ENCODE results near the gene TRPC5OS. TPM values are rescaled to one million over a fixed set of nuclear protein-coding genes. Genes with fewer than 3 reads are reported as not detected.

Gene TRPC5OS
- total RNA-seq, 2 donors from 2014 or later: not detected

DNA sequence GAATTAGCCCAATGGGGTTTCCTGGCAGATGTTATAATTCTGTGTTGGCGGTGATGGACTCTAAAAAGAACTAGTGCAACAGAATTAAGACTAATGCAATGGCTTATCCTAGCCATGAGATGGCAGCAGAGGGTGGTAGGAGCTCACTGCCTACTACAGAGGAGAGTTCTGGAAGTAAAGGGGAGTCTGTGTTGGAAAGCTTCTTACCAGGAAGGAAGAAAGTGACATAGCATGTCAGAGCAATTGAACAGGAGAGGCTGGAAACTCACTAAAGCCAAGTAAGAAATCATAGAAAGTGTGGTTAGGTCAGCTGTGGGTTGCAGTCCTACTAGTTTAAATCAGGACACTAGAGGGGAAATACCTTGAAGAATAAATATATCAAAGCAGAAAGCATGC, 6.3 kb upstream of the TRPC5OS start:
- Mint-ChIP-seq H3K36me3 (ENCODE audit: low read depth) (no peaks in the 10 kb centered on the region), H3K4me3 (no peak overlapping the region), H3K27me3 (peaks cover 10% of the 10 kb centered on the region), H3K27ac (no peak overlapping the region), H3K4me1 (no peaks in the 10 kb centered on the region)
- peak; percentile 49 for ATAC-seq
- no peaks in the 10 kb centered on the region for H3K9me3 ChIP-seq (ENCODE audit: control insufficient read depth, low read length, poor library complexity, severe bottlenecking)
- DNase-seq: no peak

DNA sequence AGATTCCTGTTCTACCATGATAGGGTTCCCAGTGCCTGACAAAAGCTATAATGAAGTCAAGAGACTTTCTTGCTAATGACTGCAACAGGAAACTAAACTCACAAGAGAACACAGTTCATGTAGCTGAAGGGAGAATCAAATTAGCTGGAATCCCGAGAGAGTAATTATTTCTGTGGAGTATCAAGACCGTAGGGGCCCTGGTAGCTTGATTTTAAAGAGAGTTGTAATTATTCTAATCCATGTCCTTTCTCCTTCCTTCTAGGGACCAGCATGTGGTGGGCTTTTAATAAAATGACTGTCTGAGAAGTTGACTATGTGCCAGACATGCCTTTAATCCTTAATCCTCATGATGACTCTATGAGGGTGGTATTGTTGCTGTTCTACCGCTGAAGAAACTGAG, 1.7 kb upstream of the TRPC5OS start:
- no peaks in the 10 kb centered on the region for H3K27me3 Mint-ChIP-seq
- DNase-seq (no peak), ATAC-seq (no peak)
- H3K9me3 ChIP-seq (ENCODE audit: control insufficient read depth, low read length, poor library complexity, severe bottlenecking): no peaks in the 10 kb centered on the region
- no peaks in the 10 kb centered on the region for H3K36me3 Mint-ChIP-seq (ENCODE audit: low read depth)
- no peaks in the 10 kb centered on the region for H3K4me1 Mint-ChIP-seq
- no peak overlapping the region for H3K4me3 Mint-ChIP-seq
- no peak overlapping the region for H3K27ac Mint-ChIP-seq

DNA sequence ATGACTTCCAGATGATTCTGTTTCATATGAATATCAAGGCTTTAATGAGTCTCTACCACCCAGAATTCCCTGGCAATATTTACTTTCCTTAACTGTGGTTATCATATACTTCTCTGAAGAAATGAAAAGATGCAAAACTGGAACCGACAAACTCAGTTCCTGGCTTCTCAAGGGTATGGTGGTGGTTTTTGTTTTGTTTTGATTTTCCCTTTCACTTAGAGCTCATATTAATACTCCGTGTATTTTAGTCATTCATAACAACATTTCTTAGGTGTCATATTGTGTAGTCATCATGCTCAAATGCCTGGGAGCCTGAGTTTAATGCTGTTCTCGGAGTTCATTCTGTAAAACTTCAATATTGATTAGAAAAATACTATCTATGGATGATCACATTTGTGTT, 665 bp downstream of the TRPC5OS start:
- no peaks in the 10 kb centered on the region for H3K4me1 Mint-ChIP-seq
- ATAC-seq: no peak
- H3K27ac Mint-ChIP-seq: no peak overlapping the region
- H3K27me3 Mint-ChIP-seq: no peaks in the 10 kb centered on the region
- no peak for DNase-seq
- no peak overlapping the region for H3K4me3 Mint-ChIP-seq
- no peaks in the 10 kb centered on the region for H3K9me3 ChIP-seq (ENCODE audit: control insufficient read depth, low read length, poor library complexity, severe bottlenecking)
- H3K36me3 Mint-ChIP-seq (ENCODE audit: low read depth): no peaks in the 10 kb centered on the region

DNA sequence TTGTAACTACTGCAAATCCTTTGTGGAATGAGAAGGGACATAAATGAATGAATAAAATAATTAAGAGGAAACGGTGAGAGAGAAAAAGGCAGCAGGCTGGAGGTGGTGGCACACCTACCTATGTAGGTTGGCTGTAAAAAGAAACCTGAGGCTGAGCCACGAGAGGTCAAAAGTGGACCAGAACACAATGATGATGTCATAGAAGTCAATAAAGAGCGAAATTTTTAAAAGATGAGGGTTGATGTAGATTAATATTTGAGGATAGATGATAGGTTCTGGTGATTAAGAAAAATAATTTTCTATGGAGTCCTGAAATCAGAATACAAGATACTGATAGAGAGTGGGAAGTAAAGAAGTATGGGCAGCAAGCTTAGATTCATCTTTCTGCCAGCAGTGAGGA, 1.7 kb downstream of the TRPC5OS start:
- Mint-ChIP-seq H3K27me3 (no peaks in the 10 kb centered on the region), H3K36me3 (ENCODE audit: low read depth) (no peaks in the 10 kb centered on the region)

DNA sequence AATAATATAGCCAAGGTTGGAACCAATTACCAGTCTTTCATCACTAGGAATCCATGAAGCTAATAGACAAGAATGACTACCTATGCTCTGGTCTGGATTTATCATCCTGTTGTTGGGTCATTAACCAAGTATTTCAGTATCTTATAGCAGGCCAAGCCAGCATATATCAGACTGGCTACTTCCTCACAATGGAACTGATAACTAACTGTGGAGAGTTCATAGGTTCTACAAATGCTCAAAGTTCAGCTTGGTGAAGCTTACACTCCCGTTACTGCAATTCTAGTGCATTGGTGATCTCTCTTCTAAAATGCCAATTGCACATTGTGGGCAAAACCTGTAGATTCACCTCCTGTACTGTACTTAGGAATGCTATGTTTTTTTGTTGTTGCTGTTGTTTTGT, 4.8 kb downstream of the TRPC5OS start:
- no peaks in the 10 kb centered on the region for H3K4me1 Mint-ChIP-seq
- no peak for ATAC-seq
- no peak overlapping the region for H3K4me3 Mint-ChIP-seq
- no peak for DNase-seq
- H3K36me3 Mint-ChIP-seq (ENCODE audit: low read depth): no peaks in the 10 kb centered on the region
- H3K27ac Mint-ChIP-seq: no peak overlapping the region
- H3K27me3 Mint-ChIP-seq: no peaks in the 10 kb centered on the region
- H3K9me3 ChIP-seq (ENCODE audit: control insufficient read depth, low read length, poor library complexity, severe bottlenecking): no peaks in the 10 kb centered on the region

More for the DNA sequence above, 1.7 kb downstream of the TRPC5OS start:
- ATAC-seq (no peak), DNase-seq (no peak)
- H3K9me3 ChIP-seq (ENCODE audit: control insufficient read depth, low read length, poor library complexity, severe bottlenecking): no peaks in the 10 kb centered on the region
- Mint-ChIP-seq H3K4me1 (no peaks in the 10 kb centered on the region), H3K4me3 (no peak overlapping the region), H3K27ac (no peak overlapping the region)

DNA sequence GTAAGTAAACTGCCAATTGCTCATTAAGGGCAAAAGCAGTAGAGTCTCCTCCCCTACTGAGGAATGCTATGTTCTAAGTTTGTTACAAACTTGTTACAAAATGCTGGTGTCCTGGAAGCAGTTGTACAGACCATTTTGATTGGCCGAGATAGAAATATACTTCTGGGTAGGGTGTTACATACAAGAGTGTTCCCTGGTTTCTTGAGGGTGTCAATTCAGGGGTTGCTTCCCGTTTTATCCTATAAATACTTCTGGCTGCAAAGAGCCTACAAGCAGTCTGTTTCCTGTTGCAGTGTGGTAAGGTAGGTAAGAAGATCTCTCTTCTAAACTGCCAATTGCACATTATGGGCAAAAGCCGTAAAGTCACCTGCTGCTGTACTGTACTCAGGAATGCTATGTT, 5.7 kb downstream of the TRPC5OS start:
- ATAC-seq: no peak
- no peaks in the 10 kb centered on the region for H3K27me3 Mint-ChIP-seq
- no peak overlapping the region for H3K27ac Mint-ChIP-seq
- no peaks in the 10 kb centered on the region for H3K4me1 Mint-ChIP-seq
- no peaks in the 10 kb centered on the region for H3K36me3 Mint-ChIP-seq (ENCODE audit: low read depth)
- no peaks in the 10 kb centered on the region for H3K9me3 ChIP-seq (ENCODE audit: control insufficient read depth, low read length, poor library complexity, severe bottlenecking)
- no peak for DNase-seq
- no peak overlapping the region for H3K4me3 Mint-ChIP-seq

DNA sequence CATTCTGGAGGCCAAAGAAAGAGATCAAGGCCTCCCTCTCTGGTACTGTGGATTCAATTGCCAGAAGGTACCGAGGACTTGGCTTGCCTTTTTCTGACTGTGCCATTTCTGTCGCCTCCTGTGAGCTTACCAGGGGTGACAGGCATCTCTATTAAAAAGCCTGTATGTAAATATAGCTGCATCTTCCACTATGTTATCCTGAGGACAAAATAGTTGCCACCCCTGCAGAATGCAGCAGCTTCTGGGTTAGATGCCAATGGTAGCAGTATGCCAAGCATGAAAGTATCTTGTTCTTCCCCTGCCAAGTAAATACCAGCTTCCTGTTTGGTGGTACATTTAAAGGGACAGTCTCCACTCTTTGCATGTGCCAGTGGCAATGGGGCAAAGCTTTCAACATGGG, 10.7 kb downstream of the TRPC5OS start:
- DNase-seq: no peak
- H3K27ac Mint-ChIP-seq: no peak overlapping the region
- ATAC-seq: no peak
- H3K4me3 Mint-ChIP-seq: no peak overlapping the region
- H3K9me3 ChIP-seq (ENCODE audit: control insufficient read depth, low read length, poor library complexity, severe bottlenecking): no peaks in the 10 kb centered on the region
- H3K36me3 Mint-ChIP-seq (ENCODE audit: low read depth): no peaks in the 10 kb centered on the region
- no peaks in the 10 kb centered on the region for H3K27me3 Mint-ChIP-seq
- no peaks in the 10 kb centered on the region for H3K4me1 Mint-ChIP-seq

DNA sequence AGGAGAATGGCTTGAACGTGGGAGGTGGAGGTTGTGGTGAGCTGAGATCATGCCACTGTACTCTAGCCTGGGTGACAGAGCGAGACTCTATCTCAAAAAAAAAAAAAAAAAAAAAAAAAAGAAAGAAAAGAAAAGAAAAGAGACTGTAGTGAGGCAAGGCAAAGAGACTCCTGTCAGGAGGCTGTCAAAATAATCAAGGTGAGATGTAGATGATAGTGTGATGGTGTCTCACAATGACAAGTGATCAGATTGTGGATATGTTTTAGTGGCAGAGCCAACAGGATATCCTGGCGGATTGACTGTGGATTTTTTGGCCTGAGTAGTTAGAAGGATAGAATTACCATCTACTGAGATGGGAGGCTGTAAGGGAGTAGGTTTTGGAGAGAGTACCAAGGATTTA, 12.6 kb downstream of the TRPC5OS start:
- Mint-ChIP-seq H3K27me3 (no peaks in the 10 kb centered on the region), H3K27ac (no peak overlapping the region), H3K36me3 (ENCODE audit: low read depth) (no peaks in the 10 kb centered on the region), H3K4me1 (no peaks in the 10 kb centered on the region), H3K4me3 (no peak overlapping the region)
- no peak for DNase-seq
- ATAC-seq: no peak
- no peaks in the 10 kb centered on the region for H3K9me3 ChIP-seq (ENCODE audit: control insufficient read depth, low read length, poor library complexity, severe bottlenecking)

DNA sequence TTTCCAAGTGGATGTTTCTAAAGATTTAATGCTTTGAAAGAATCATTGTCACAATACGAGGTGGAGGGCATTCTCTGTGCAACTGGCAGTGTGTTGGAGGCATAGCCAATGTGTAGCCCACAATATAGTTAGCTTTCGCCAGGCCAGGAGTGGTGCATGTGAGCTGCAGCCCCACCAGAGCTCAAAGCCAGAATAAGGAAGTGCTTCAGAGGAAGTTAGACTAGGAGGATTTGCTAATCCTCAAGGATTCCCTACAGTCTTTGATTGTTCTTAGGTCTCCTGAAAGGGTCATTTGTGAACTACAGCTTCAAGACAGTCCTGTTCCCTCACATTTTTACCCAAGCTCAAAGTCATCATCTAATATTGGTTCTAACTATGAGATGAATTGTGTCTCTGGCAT, 16.4 kb downstream of the TRPC5OS start:
- no peaks in the 10 kb centered on the region for H3K27me3 Mint-ChIP-seq
- H3K36me3 Mint-ChIP-seq (ENCODE audit: low read depth): no peaks in the 10 kb centered on the region
- no peaks in the 10 kb centered on the region for H3K4me1 Mint-ChIP-seq
- DNase-seq (no peak), ATAC-seq (no peak)
- no peak overlapping the region for H3K4me3 Mint-ChIP-seq
- H3K9me3 ChIP-seq (ENCODE audit: control insufficient read depth, low read length, poor library complexity, severe bottlenecking): no peaks in the 10 kb centered on the region
- H3K27ac Mint-ChIP-seq: no peak overlapping the region

DNA sequence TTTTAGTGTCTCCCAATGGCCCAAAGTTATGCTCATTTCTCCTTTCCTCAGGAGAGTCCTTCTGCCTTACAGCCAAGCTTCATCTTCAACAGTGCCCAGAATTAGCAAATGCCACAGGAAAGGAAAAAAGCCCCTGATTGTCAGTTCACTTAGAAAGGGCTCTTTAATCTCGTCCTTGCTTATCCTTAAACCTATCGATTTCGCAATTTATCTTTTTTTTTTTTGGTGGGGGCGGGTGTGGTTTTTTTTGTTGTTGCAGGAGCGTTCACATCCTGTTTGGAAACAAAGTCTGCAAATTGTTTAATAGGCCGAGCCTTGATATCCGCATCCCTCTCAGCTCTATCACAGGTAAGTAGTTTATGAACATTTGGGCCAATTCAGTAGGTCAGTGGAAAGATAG, 20.2 kb downstream of the TRPC5OS start:
- DNase-seq (no peak), ATAC-seq (no peak)
- Mint-ChIP-seq H3K4me1 (no peaks in the 10 kb centered on the region), H3K4me3 (no peak overlapping the region), H3K27me3 (peaks cover 17% of the 10 kb centered on the region), H3K36me3 (ENCODE audit: low read depth) (no peaks in the 10 kb centered on the region), H3K27ac (no peak overlapping the region)
- H3K9me3 ChIP-seq (ENCODE audit: control insufficient read depth, low read length, poor library complexity, severe bottlenecking): no peaks in the 10 kb centered on the region

DNA sequence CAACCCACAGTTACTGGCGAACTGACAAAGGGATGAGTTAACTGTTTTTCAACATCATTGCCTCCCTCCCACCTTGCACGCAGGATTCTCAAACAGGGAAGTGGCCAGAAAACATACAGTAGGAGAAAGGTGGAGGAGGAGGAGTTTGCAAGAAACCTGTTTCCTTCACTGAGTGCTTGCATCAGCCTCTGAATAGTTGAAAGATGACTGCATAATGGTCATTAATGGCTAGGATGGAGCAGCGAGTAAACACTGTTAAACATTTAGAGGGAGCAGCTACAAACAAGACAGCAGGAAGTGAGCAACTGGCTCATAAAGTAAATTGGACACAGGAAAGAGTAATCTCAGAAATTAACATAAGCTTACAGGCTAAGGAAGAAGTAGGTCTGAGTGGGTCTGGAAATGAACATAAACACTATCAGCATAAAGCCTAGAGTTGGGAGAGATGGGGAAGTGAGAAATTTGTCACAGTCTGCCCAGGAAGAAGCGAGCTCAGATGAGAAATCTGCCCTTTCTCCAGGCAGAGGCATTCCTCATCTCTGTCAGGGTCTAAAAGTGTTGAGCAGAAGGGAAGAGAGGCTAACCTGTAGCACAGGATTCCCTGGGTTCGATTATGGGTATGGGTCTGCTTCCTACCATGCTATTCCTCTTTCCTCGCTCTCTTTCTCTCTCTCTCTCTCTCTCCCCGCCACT, 38.6 kb downstream of the TRPC5OS start:
- ATAC-seq: no peak
- H3K27me3 Mint-ChIP-seq: no peaks in the 10 kb centered on the region
- no peak overlapping the region for H3K27ac Mint-ChIP-seq
- no peaks in the 10 kb centered on the region for H3K36me3 Mint-ChIP-seq (ENCODE audit: low read depth)
- H3K9me3 ChIP-seq (ENCODE audit: control insufficient read depth, low read length, poor library complexity, severe bottlenecking): no peaks in the 10 kb centered on the region
- H3K4me1 Mint-ChIP-seq: no peaks in the 10 kb centered on the region
- DNase-seq: no peak
- H3K4me3 Mint-ChIP-seq: no peak overlapping the region

DNA sequence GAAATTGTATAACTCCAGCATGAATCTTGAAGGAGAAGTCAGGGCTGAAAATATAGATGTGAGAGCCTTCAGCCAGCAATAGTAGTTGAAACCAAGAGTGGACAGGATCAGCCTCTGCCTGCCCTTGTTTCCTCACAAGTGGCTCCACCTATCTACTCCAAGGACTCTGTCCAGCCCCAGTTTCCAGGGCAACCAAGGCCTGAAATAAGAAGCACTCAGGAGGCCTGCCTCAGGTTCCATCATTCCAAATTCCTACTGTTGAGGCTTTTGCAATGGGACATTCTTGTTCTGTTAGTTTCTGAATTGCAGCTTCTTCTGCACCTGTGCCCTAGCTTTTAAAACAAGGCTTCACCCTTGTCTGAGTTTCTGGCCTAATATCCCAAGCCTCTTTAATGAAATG, 41.6 kb downstream of the TRPC5OS start:
- Mint-ChIP-seq H3K27me3 (no peaks in the 10 kb centered on the region), H3K4me3 (no peak overlapping the region), H3K27ac (no peak overlapping the region), H3K4me1 (no peaks in the 10 kb centered on the region), H3K36me3 (ENCODE audit: low read depth) (no peaks in the 10 kb centered on the region)
- ATAC-seq (no peak), DNase-seq (no peak)
- H3K9me3 ChIP-seq (ENCODE audit: control insufficient read depth, low read length, poor library complexity, severe bottlenecking): no peaks in the 10 kb centered on the region

DNA sequence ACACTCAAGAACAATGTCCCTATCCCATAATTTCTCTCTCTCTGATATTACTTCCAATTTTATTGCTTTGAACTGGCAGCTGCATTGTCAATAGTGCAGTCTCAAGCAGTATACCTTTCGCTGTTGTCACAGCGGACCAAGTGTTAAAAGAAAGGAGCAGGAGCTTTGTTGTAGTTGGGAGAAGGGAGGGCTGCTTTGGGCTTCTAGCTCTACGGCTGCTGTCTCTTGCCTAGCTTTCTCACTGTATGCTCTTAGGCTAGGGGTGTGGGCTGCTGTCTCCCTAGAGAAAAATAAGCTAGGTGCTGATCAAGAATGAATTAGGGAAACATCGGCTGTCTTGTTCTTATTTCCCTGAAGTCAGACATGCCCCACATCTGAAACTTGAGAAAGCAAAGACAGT, 52.5 kb downstream of the TRPC5OS start:
- Mint-ChIP-seq H3K36me3 (ENCODE audit: low read depth) (no peaks in the 10 kb centered on the region), H3K27ac (no peak overlapping the region), H3K27me3 (no peaks in the 10 kb centered on the region), H3K4me3 (no peak overlapping the region), H3K4me1 (no peaks in the 10 kb centered on the region)
- DNase-seq (no peak), ATAC-seq (no peak)
- no peaks in the 10 kb centered on the region for H3K9me3 ChIP-seq (ENCODE audit: control insufficient read depth, low read length, poor library complexity, severe bottlenecking)
